SK-N-SH (cell line): ENCODE results near the gene RARA.

ENCODE experiments used
- CHD2 ChIP-seq: fragments of 150-350 bp; IDR thresholded peaks from 2 replicates; pipeline ENCODE4 v1.6.1; 2018; ENCODE audit warnings: low read length; ENCODE audit not compliant: partially characterized antibody
- EZH2phosphoT487 ChIP-seq: fragments of 200-600 bp; sonication (generic); IDR thresholded peaks from 2 replicates; pipeline ENCODE4 v1.6.1; 2017; ENCODE audit warnings: low read depth, mixed run types, mild to moderate bottlenecking, antibody characterized with exemption, moderate library complexity, borderline replicate concordance
- POLR2AphosphoS5 ChIP-seq: IDR thresholded peaks from 2 replicates; pipeline ENCODE4 v1.6.1; 2012; ENCODE audit warnings: low read depth, low read length
- RFX5 ChIP-seq: IDR thresholded peaks from 2 replicates; pipeline ENCODE4 v1.6.1; 2012; ENCODE audit warnings: mild to moderate bottlenecking, improper control_type of control experiment, low read length
- SIN3A ChIP-seq: IDR thresholded peaks from 2 replicates; pipeline ENCODE4 v1.6.1; 2012; ENCODE audit warnings: low read depth, mild to moderate bottlenecking, low read length, moderate library complexity, borderline replicate concordance
- TAF1 ChIP-seq: IDR thresholded peaks from 2 replicates; pipeline ENCODE4 v1.6.1; 2012; ENCODE audit warnings: low read depth, mild to moderate bottlenecking, low read length, moderate library complexity, borderline replicate concordance
- TCF12 ChIP-seq: IDR thresholded peaks from 2 replicates; pipeline ENCODE4 v1.4.0; 2012
- YY1 ChIP-seq: IDR thresholded peaks from 2 replicates; pipeline ENCODE4 v1.4.0; 2012; ENCODE audit warnings: low read depth, mild to moderate bottlenecking
- TF ChIP-seq, protein P1 (sequence below): IDR thresholded peaks from 2 replicates; pipeline ENCODE4 v1.4.0; 2012; ENCODE audit warnings: low read depth, borderline replicate concordance
- TF ChIP-seq, protein P2 (sequence below): IDR thresholded peaks from 2 replicates; pipeline ENCODE4 v1.4.0; 2012; ENCODE audit warnings: low read depth
- TF ChIP-seq, protein P3 (sequence below): fragments of 200-600 bp; sonication (generic); IDR thresholded peaks from 2 replicates; pipeline ENCODE4 v1.6.1; 2017; ENCODE audit warnings: antibody characterized with exemption, mild to moderate bottlenecking, moderate library complexity
- TF ChIP-seq, protein P4 (sequence below): IDR thresholded peaks from 2 replicates; pipeline ENCODE4 v1.6.1; 2012; ENCODE audit warnings: mild to moderate bottlenecking, low read depth, low read length, moderate library complexity

DNA sequence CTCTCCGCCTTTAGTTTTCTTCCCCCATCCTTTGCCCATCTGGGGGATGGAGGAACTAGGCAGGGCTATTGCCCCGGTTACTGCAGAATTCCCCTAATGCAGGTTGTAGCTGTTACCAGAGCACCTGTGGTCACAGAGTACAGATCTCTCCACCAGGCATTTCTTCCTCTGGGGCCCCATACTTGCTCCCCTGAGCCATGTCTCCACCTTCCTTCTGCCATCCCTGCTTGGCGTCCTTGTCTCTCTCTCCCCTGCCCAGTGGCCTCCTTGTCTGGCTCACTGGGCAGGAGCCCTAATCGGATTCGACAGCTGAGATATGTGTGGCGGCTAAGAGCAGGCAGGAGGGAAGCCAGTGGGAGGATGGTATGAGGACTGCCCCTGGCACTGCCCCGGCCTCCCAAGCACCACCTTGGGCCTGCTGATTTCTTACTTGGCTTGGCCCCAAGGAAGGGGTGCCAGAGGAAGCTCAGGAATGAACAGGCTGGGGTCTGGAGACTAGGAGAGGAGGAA is 2.0 kb downstream of the RARA start:
- TF ChIP-seq YY1 (peak; percentile 53; the same call in 1 of the 2 replicates), TAF1 (peak; percentile 67), CHD2 (peak; percentile 89), RFX5 (no peak), EZH2phosphoT487 (no peak), POLR2AphosphoS5 (peak; percentile 95), TCF12 (peak; percentile 100), SIN3A (peak; percentile 97)
- TF ChIP-seq, protein P1, sequence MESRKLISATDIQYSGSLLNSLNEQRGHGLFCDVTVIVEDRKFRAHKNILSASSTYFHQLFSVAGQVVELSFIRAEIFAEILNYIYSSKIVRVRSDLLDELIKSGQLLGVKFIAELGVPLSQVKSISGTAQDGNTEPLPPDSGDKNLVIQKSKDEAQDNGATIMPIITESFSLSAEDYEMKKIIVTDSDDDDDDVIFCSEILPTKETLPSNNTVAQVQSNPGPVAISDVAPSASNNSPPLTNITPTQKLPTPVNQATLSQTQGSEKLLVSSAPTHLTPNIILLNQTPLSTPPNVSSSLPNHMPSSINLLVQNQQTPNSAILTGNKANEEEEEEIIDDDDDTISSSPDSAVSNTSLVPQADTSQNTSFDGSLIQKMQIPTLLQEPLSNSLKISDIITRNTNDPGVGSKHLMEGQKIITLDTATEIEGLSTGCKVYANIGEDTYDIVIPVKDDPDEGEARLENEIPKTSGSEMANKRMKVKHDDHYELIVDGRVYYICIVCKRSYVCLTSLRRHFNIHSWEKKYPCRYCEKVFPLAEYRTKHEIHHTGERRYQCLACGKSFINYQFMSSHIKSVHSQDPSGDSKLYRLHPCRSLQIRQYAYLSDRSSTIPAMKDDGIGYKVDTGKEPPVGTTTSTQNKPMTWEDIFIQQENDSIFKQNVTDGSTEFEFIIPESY: peak; percentile 85; the same call in 1 of the 2 replicates
- TF ChIP-seq, protein P2, sequence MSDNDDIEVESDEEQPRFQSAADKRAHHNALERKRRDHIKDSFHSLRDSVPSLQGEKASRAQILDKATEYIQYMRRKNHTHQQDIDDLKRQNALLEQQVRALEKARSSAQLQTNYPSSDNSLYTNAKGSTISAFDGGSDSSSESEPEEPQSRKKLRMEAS: peak; percentile 69
- TF ChIP-seq, protein P3, sequence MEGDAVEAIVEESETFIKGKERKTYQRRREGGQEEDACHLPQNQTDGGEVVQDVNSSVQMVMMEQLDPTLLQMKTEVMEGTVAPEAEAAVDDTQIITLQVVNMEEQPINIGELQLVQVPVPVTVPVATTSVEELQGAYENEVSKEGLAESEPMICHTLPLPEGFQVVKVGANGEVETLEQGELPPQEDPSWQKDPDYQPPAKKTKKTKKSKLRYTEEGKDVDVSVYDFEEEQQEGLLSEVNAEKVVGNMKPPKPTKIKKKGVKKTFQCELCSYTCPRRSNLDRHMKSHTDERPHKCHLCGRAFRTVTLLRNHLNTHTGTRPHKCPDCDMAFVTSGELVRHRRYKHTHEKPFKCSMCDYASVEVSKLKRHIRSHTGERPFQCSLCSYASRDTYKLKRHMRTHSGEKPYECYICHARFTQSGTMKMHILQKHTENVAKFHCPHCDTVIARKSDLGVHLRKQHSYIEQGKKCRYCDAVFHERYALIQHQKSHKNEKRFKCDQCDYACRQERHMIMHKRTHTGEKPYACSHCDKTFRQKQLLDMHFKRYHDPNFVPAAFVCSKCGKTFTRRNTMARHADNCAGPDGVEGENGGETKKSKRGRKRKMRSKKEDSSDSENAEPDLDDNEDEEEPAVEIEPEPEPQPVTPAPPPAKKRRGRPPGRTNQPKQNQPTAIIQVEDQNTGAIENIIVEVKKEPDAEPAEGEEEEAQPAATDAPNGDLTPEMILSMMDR: no peak
- TF ChIP-seq, protein P4, sequence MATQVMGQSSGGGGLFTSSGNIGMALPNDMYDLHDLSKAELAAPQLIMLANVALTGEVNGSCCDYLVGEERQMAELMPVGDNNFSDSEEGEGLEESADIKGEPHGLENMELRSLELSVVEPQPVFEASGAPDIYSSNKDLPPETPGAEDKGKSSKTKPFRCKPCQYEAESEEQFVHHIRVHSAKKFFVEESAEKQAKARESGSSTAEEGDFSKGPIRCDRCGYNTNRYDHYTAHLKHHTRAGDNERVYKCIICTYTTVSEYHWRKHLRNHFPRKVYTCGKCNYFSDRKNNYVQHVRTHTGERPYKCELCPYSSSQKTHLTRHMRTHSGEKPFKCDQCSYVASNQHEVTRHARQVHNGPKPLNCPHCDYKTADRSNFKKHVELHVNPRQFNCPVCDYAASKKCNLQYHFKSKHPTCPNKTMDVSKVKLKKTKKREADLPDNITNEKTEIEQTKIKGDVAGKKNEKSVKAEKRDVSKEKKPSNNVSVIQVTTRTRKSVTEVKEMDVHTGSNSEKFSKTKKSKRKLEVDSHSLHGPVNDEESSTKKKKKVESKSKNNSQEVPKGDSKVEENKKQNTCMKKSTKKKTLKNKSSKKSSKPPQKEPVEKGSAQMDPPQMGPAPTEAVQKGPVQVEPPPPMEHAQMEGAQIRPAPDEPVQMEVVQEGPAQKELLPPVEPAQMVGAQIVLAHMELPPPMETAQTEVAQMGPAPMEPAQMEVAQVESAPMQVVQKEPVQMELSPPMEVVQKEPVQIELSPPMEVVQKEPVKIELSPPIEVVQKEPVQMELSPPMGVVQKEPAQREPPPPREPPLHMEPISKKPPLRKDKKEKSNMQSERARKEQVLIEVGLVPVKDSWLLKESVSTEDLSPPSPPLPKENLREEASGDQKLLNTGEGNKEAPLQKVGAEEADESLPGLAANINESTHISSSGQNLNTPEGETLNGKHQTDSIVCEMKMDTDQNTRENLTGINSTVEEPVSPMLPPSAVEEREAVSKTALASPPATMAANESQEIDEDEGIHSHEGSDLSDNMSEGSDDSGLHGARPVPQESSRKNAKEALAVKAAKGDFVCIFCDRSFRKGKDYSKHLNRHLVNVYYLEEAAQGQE: peak; percentile 52; the same call in 1 of the 2 replicates
